ENCODE data around the gene FXYD6.

DNA sequence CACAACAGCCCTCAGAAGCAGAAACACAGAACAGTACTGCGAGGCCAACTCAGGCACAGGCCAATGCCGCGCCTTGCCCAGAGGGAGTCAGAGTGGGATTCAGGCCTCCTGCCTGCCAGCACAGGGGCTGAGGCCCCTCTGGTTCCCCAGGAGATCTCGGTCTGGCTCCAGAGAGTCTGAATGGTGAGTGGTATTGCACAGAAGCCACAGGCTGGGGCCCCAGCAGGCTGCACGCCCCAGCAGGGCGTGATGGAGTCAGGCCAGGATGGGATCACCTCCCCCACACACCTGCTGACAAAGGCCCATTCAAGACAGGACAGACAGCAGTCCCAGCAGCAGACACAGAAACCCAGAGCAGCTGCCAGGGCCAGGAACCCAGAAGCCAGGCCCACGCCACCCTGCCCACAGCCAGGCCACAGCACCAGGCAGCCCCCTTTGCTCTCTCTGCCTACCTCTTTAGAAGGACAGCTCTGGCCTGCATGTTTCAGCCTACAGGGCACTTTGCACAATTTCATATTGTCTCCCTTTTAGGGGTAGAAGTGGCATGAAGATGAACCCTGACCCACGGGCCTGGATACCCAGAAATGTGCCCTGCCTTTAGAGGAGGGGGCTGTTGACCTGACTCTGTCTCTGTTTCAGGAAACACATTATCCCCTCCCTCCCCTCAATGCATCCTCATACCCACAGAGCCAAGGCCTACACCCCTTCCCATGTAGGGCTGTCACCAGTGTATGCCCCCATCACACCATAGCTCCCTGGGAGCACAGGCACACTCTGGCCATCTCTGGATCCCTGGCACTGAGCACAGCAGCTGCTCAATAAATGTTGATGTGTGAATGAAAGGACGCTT is 6.1 kb downstream of the FXYD6 start:
- TF ChIP-seq, protein P1, sequence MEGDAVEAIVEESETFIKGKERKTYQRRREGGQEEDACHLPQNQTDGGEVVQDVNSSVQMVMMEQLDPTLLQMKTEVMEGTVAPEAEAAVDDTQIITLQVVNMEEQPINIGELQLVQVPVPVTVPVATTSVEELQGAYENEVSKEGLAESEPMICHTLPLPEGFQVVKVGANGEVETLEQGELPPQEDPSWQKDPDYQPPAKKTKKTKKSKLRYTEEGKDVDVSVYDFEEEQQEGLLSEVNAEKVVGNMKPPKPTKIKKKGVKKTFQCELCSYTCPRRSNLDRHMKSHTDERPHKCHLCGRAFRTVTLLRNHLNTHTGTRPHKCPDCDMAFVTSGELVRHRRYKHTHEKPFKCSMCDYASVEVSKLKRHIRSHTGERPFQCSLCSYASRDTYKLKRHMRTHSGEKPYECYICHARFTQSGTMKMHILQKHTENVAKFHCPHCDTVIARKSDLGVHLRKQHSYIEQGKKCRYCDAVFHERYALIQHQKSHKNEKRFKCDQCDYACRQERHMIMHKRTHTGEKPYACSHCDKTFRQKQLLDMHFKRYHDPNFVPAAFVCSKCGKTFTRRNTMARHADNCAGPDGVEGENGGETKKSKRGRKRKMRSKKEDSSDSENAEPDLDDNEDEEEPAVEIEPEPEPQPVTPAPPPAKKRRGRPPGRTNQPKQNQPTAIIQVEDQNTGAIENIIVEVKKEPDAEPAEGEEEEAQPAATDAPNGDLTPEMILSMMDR (IDR thresholded peaks at IDR 0.05) = no peak
- TF ChIP-seq POLR2A (IDR thresholded peaks at IDR 0.05) = no peak

Data from Peyer's patch (tissue), 4 donors.